Neuron (in vitro differentiated cells): ENCODE measurements around the gene FGF12.

Source experiments
- H2AFZ ChIP-seq: one replicate; pipeline ENCODE4 v1.6.1; 2013; ENCODE audit warnings: low read depth, mild to moderate bottlenecking, inconsistent platforms, low read length, moderate library complexity
- H3K27me3 ChIP-seq: one replicate; pipeline ENCODE4 v1.6.1; 2013; ENCODE audit warnings: low read length; ENCODE audit not compliant: insufficient read depth
- H3K36me3 ChIP-seq: one replicate; pipeline ENCODE4 v1.6.1; 2013; ENCODE audit warnings: low read length; ENCODE audit not compliant: insufficient read depth
- H3K4me1 ChIP-seq: one replicate; pipeline ENCODE4 v1.6.1; 2013; ENCODE audit warnings: low read length; ENCODE audit not compliant: insufficient read depth
- H3K4me3 ChIP-seq: 2 replicates; pipeline ENCODE4 v1.5.1; 2013; ENCODE audit warnings: mild to moderate bottlenecking, low read length, moderate library complexity
- H3K9me3 ChIP-seq: one replicate; pipeline ENCODE4 v1.6.1; 2013; ENCODE audit warnings: low read length

FGF12 gene

DNA sequence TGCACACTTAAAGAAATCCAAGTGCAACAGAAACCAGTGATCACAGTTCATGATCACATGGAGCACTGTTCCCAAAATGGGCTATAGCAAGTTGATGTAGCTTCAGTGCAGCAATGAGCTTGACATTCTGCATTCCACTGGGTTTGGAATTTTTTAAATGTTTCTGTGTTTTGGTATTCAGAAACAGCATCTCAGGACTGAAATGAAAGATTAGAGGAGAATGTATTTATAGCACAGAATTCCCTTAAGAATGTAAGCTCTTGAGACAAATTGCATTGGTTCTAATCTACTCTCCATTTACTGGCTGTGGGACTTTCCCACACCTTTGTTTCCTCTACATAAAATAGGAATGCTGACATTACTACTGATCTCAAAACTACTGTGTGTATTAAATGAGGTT, 162.7 kb downstream of the FGF12 start:
- Histone ChIP-seq H3K27me3 (no peaks in the 10 kb centered on the region), H3K4me1 (no peaks in the 10 kb centered on the region), H3K4me3 (no peak overlapping the region), H2AFZ (no peak overlapping the region), H3K9me3 (no peaks in the 10 kb centered on the region), H3K36me3 (no peaks in the 10 kb centered on the region)

DNA sequence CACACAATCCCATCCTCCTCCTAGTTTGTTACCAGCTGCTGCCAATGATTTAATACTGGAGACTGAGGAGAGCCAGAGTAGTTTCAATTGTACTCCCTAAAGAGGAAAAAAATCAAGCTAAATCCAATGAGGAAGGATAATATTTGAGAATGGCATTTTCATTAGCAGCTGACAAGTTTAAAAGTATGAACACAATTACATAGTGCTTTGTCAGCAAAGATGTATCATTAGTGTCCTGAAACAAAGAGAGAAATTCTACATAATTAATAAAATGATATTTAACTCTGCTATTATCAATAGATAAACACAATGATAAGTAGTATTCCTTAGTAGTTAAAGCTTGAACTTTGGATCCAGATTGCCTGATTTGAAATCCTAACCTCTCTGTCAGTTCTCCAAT, 163.9 kb downstream of the FGF12 start:
- H3K4me1 ChIP-seq: no peaks in the 10 kb centered on the region
- no peaks in the 10 kb centered on the region for H3K27me3 ChIP-seq
- H3K9me3 ChIP-seq: no peaks in the 10 kb centered on the region
- no peak overlapping the region for H3K4me3 ChIP-seq
- no peak overlapping the region for H2AFZ ChIP-seq
- no peaks in the 10 kb centered on the region for H3K36me3 ChIP-seq

DNA sequence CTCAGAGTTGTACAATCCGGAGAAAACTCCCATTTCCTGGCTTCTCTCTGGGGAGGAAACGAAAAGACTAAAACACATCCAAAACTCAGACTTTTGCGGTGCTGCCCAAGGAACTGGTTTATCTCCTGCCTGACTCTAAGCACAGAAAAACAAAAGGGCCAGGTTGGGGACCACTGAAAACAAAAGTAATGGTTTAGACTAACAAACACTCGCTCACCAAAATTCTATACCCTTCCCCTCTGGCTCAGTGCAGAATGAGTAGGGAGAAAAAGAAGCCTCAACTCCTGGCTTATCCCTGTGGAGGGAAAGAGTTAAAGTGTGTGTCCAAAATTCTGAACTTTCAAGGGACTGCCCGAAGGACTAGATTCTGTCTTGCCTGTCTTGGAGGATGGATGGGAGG, 173.6 kb downstream of the FGF12 start:
- Histone ChIP-seq H3K9me3 (no peaks in the 10 kb centered on the region), H3K36me3 (no peaks in the 10 kb centered on the region), H2AFZ (no peak overlapping the region), H3K4me1 (no peaks in the 10 kb centered on the region), H3K27me3 (no peaks in the 10 kb centered on the region), H3K4me3 (no peak overlapping the region)

DNA sequence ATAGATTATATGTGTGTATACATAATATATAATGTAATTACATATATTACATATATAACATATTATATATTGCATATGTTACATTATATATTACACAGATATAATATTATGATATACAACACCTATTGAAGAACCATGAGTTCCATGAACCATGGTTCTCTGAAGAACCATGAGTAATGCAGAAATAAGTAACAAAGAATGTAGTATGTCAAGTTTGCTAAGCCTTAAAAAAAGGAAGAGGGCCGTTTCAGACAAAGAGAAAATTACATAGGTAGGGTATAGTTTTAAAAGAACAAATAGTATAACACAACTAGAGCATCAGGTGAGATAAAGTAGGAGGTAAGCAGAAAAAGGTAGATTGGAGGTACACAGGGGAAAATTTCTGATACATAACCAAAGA, 177.0 kb downstream of the FGF12 start:
- H3K4me3 ChIP-seq: no peak overlapping the region
- no peaks in the 10 kb centered on the region for H3K4me1 ChIP-seq
- H3K36me3 ChIP-seq: no peaks in the 10 kb centered on the region
- no peak overlapping the region for H2AFZ ChIP-seq
- H3K9me3 ChIP-seq: no peaks in the 10 kb centered on the region
- no peaks in the 10 kb centered on the region for H3K27me3 ChIP-seq

DNA sequence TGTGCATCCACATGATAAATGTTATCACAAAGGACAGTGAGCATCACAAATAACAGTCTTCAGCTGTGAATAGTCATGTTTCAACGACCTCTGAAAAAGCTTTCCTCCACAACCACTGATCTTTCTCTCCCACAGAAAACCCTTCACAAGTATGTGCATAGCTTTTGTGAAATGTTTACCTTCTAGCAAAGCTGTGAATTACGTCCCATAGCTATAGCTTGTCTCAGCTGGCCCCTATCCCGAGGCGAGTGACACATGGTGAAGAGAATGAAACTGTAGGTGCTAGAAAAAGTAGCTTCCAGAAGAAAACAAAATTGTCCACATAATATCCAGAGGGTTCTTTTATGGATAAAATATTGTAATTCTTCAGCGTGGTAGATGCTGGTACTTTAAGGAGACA, 182.0 kb downstream of the FGF12 start:
- Histone ChIP-seq H3K4me3 (no peak overlapping the region), H2AFZ (no peak overlapping the region), H3K36me3 (no peaks in the 10 kb centered on the region), H3K9me3 (no peaks in the 10 kb centered on the region), H3K4me1 (no peaks in the 10 kb centered on the region), H3K27me3 (no peaks in the 10 kb centered on the region)

DNA sequence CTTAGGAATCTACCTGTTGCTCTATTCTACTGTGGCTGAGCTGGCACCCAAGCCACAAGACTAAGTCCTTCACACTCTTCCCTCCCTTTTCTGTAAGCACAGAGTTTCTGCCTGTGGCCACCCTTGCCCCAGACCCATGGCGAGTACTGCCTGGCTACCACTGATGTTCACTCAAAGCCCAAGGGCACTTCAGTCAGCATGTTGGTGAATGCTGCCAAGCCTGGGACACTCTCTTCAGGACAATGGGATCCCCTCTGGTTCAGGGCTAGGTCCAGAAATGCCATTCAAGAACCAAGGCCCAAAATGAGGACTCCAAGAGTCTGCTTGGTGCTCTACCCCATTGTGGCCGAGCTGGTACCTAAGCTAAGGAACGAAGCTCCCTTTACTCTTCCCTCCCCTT, 184.2 kb downstream of the FGF12 start:
- Histone ChIP-seq H3K36me3 (no peaks in the 10 kb centered on the region), H3K4me1 (no peaks in the 10 kb centered on the region)

DNA sequence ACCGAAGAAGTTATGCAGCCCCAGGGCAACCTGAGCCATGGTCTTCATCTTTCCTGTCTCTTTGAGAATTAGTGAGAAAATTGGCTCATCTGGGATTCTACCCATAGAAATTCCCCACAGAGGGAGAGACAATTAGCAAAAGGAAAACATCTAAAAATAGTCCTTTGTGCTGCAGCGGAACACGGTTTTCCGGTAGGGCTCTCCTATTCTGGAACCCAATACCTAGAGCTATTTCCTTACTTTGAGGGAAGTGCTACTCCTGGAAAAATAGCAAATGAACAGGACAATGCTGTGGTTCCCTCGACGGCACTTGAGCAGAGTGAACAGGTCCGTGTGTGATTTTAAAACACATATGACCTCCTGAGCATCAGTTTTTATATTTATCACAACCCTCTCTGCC, 210.5 kb downstream of the FGF12 start:
- Histone ChIP-seq H3K9me3 (no peaks in the 10 kb centered on the region), H3K4me1 (peaks cover 14% of the 10 kb centered on the region), H3K36me3 (no peaks in the 10 kb centered on the region), H3K27me3 (peaks cover 31% of the 10 kb centered on the region), H3K4me3 (no peak overlapping the region), H2AFZ (no peak overlapping the region)

More for the DNA sequence above, 184.2 kb downstream of the FGF12 start:
- Histone ChIP-seq H3K4me3 (no peak overlapping the region), H3K27me3 (no peaks in the 10 kb centered on the region), H2AFZ (no peak overlapping the region), H3K9me3 (no peaks in the 10 kb centered on the region)

DNA sequence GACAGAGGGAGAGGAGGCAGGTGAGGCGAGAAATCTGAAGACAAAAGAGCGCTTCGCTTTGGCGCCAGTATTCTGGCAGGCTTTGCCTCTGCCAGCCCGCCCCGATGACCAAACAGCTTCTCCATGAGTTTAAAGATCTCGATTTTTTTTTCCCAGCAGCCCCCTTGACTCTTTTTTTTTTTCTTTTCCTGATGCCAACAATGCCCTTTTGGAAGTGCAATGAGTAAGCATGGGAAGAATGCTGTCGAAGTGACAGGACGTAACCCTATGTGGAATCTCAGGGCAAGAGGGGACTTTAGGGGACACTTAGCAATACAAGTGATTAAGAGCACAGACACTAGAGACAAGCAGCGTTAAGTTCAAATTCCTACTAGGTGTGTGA, 211.7 kb downstream of the FGF12 start:
- Histone ChIP-seq H3K27me3 (peaks cover 31% of the 10 kb centered on the region), H3K4me1 (peaks cover 14% of the 10 kb centered on the region), H3K36me3 (no peaks in the 10 kb centered on the region), H2AFZ (peak overlapping the region; percentile 92), H3K9me3 (no peaks in the 10 kb centered on the region), H3K4me3 (no peak overlapping the region)

DNA sequence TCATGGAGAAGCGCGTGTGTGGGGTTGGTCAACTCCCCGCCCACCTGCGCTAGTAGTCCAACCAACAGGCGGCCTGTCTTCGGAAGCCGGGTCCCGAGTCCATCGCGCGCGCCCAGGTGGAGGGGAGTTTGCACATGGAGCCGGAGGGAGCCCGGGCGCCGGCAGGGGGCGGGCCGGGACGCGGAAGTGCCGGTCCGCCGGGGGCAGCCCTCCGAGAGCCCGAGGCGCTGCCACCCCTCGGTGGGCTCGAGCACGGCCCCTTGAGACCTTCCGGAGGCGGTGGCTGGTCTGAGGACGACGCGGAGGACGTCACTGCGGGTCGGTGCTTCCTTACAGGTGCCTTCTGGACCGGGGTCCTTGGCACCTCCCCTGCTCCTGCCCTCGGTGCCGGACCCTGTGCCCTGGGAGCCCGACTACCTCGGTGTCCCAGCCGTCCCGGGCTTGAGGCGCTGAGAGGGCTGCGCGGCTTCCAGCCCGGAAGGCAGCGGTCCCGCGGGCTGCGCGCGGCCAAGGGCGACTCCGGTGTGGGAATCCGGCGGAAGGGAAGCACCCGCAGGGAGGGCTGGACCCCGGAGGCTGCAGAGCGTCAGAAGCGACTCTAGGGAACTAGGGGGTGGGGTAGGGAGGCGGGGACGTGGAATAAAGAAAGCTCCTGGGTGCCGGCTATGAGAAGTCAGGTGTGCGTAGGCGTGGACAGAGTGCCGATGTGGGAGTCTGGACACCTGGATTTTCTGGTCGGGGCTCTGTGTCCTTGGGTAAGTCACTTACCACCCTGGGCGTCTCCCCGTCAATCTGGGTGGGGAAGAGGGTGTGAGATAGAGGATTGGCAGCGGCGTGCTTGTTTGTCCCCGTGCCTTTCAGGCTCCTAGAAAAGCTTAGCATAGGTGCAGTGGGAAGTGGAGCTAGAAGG, 212.3 kb downstream of the FGF12 start:
- Histone ChIP-seq H3K27me3 (peaks cover 29% of the 10 kb centered on the region), H3K4me1 (peaks cover 14% of the 10 kb centered on the region), H3K36me3 (no peaks in the 10 kb centered on the region), H3K9me3 (no peaks in the 10 kb centered on the region), H3K4me3 (peak overlapping the region; percentile 37), H2AFZ (peak overlapping the region; percentile 92)

DNA sequence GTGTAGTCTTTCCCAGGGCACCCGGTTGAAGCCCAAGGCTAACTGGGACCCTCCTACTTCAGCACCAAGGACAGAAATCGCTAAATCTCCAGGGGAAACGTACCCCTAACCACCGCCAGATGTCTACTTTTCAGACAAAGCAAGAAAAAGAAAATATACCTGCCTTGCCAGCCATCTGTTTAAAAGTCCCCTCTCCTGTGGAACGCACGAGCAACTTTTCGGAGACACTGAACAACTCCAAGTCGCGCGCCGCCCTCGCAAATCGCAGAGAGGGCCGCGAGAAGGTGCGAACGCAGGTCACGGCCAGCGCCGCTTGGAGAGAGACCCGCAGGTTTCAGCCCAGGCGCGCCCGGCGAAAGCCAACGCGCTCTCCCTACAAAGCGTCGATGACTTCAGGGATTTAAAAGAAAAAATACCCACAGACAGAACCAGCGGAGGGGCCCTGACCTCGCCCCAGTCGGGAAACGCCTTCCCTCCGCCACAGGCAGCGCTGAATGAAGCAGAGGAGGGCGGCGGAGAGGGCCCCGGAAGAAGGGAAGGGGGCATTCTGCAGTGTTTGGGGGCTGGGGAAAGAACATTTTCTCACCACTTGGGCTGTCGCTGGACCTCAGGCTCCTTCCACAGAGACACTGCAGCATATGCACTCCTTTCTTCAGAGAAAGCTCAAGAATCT, 213.1 kb downstream of the FGF12 start:
- peaks cover 14% of the 10 kb centered on the region for H3K4me1 ChIP-seq
- peak overlapping the region; percentile 37 for H3K4me3 ChIP-seq
- H3K27me3 ChIP-seq: peaks cover 29% of the 10 kb centered on the region
- H3K9me3 ChIP-seq: no peaks in the 10 kb centered on the region
- H3K36me3 ChIP-seq: no peaks in the 10 kb centered on the region
- H2AFZ ChIP-seq: peak overlapping the region; percentile 92

DNA sequence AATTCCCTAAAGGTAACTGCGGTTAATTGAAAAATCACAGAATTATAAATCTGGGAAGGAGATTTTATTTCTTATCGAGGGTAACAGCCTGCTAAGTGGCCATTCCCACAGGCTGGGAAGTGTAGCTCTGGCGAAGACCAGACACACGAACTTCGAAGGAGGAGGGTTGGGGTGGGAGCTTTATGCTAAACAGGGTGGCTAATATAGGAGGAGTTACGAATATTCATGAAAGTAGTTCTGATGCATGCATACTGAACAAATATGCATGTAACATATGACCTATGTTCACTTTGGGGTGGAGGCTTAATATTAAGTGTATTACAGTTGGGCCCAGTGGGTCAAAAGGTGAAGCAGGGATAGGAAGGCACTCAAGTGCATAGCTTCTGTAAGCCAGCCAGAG, 221.6 kb downstream of the FGF12 start:
- Histone ChIP-seq H2AFZ (no peak overlapping the region), H3K9me3 (no peaks in the 10 kb centered on the region), H3K4me1 (no peaks in the 10 kb centered on the region), H3K4me3 (no peak overlapping the region), H3K36me3 (no peaks in the 10 kb centered on the region), H3K27me3 (no peaks in the 10 kb centered on the region)

DNA sequence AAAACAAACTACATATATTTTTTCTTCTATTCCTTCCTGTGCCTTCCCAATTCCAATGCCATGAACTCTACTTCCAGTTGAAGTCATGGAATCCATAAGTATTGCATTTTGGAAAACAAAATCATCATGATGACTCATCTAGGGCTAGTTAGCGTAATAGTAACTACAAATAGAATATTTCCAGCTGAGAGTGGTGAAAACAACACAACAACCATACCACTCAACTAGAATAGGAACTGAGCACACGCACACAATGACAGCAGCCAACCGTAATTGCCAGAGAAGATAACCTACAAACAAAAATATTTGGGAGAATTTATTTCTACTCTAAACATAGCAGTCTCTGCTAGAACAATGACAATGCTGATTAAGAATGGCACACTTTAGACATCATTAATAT, 225.9 kb downstream of the FGF12 start:
- no peaks in the 10 kb centered on the region for H3K9me3 ChIP-seq
- no peak overlapping the region for H3K4me3 ChIP-seq
- no peak overlapping the region for H2AFZ ChIP-seq
- no peaks in the 10 kb centered on the region for H3K4me1 ChIP-seq
- H3K36me3 ChIP-seq: no peaks in the 10 kb centered on the region
- H3K27me3 ChIP-seq: no peaks in the 10 kb centered on the region

DNA sequence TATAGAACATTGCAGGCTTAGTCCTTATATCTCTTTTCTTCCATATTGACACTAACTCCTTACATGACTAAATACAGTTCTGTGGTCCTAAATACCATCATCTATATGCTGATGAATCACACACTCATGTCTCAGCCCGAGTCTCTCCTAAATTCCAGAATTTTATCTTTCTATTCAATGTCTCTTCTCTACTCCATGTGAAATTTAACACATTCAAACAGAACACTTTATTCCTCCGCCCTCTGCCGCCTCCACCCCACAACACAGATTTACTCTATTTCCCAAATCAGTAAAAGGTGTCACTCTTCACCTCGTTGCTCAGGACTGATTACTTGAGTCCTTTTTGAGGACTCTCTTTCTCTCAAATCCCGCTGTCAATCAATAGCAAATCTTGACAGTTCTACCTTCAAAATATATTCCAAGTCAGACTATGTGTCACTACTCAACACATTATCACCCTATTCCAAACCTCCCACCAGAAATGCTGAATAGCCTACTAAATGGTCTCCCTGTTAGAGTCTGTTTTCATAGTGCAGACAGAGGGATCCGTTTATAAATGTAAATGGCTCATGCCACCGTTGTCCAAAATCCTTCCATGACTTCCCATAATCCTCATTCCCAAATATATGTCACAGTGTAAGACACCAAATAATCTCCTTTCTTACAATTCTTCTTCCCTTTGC, 230.3 kb downstream of the FGF12 start:
- no peaks in the 10 kb centered on the region for H3K36me3 ChIP-seq
- no peaks in the 10 kb centered on the region for H3K27me3 ChIP-seq
- no peak overlapping the region for H2AFZ ChIP-seq
- H3K4me3 ChIP-seq: no peak overlapping the region
- no peaks in the 10 kb centered on the region for H3K9me3 ChIP-seq
- no peaks in the 10 kb centered on the region for H3K4me1 ChIP-seq
